K562 (cell line): ENCODE measurements around the gene RUSC1. TPM values are rescaled to one million over a fixed set of nuclear protein-coding genes. Genes with fewer than 3 reads are reported as not detected.
A peak's percentile ranks its signal among the peaks of the same experiment; 100 is the strongest.

ENCODE experiments used
- CLOCK ChIP-seq: fragments of 250-450 bp; sonication (Bioruptor Pico); IDR thresholded peaks from 2 replicates; pipeline ENCODE4 v1.4.0; 2020; ENCODE audit warnings: mild to moderate bottlenecking, moderate library complexity, borderline replicate concordance
- COPS2 ChIP-seq: fragments of 450-650 bp; conservative IDR thresholded peaks from 2 replicates; pipeline ENCODE4 v1.6.1; 2016; ENCODE audit warnings: mild to moderate bottlenecking, moderate library complexity
- CREM ChIP-seq: IDR thresholded peaks from 2 replicates; pipeline ENCODE4 v1.6.1; 2014; ENCODE audit warnings: antibody characterized with exemption, low read depth
- E2F5 ChIP-seq: sonication (generic); formaldehyde crosslinking; IDR thresholded peaks from 2 replicates; pipeline ENCODE4 v1.8.0; 2022; ENCODE audit warnings: mild to moderate bottlenecking, missing genetic modification reagents
- FOSL1 ChIP-seq: fragments of 200-800 bp; sonication (Bioruptor generic); conservative IDR thresholded peaks from 2 replicates; pipeline ENCODE4 v1.6.1; 2016; ENCODE audit warnings: missing genetic modification characterization, missing compliant biosample characterization
- GABPB1 ChIP-seq: sonication (generic); formaldehyde crosslinking; IDR thresholded peaks from 2 replicates; pipeline ENCODE4 v1.8.0; 2022; ENCODE audit warnings: mild to moderate bottlenecking, missing genetic modification reagents
- MNT ChIP-seq, 2 experiments: fragments of 450-650 bp; conservative IDR thresholded peaks; 2 replicates each; pipeline ENCODE4 v1.6.1; 2017; ENCODE audit warnings: mild to moderate bottlenecking in 2 of 2, moderate library complexity in 2 of 2
- RNF219 ChIP-seq: fragments of 250-450 bp; sonication (Bioruptor Pico); IDR thresholded peaks from 2 replicates; pipeline ENCODE4 v1.5.0; 2022; ENCODE audit warnings: mild to moderate bottlenecking
- SAP30 ChIP-seq: fragments of 200-600 bp; sonication (generic); IDR thresholded peaks from 2 replicates; pipeline ENCODE4 v1.6.1; 2012; ENCODE audit warnings: borderline replicate concordance, low read depth, mild to moderate bottlenecking, moderate library complexity, low read length, control low read depth, inconsistent platforms; ENCODE audit not compliant: insufficient read depth, poor library complexity, severe bottlenecking
- SMAD2 ChIP-seq: fragments of 150-350 bp; IDR thresholded peaks from 2 replicates; pipeline ENCODE4 v1.6.1; 2014; ENCODE audit warnings: low read depth, mild to moderate bottlenecking, low read length
- SMARCA5 ChIP-seq: fragments of 450-650 bp; IDR thresholded peaks from 2 replicates; pipeline ENCODE4 v1.6.1; 2016
- SMARCB1 ChIP-seq: IDR thresholded peaks from 2 replicates; pipeline ENCODE4 v1.6.1; 2011; ENCODE audit warnings: improper control_type of control experiment, low read depth; ENCODE audit not compliant: insufficient read length
- SNAPC5 ChIP-seq: fragments of 250-450 bp; sonication (Bioruptor Pico); IDR thresholded peaks from 2 replicates; pipeline ENCODE4 v1.8.0; 2021; ENCODE audit warnings: moderate library complexity, mild to moderate bottlenecking, inconsistent platforms
- SNIP1 ChIP-seq: fragments of 450-650 bp; IDR thresholded peaks from 2 replicates; pipeline ENCODE4 v1.7.1; 2017; ENCODE audit warnings: low read depth, mild to moderate bottlenecking
- TAF1 ChIP-seq: IDR thresholded peaks from 2 replicates; pipeline ENCODE4 v1.6.1; 2011; ENCODE audit warnings: mild to moderate bottlenecking, low read length, moderate library complexity; ENCODE audit not compliant: insufficient read depth, control insufficient read depth, severe bottlenecking; ENCODE audit errors: extremely low read depth
- TAF15 ChIP-seq: fragments of 200-400 bp; formaldehyde crosslinking; IDR thresholded peaks from 2 replicates; pipeline ENCODE4 v1.6.1; 2017; ENCODE audit warnings: mild to moderate bottlenecking, low read depth, low read length, moderate library complexity
- TEAD4 ChIP-seq, 2 experiments: sonication (generic) in 1 of 2; formaldehyde crosslinking in 1 of 2; IDR thresholded peaks; 2 replicates each; pipeline versions ENCODE4 v1.6.1 to v1.8.0; 2012 to 2022; ENCODE audit warnings: borderline replicate concordance in 1 of 2, inconsistent platforms in 1 of 2, low read length in 1 of 2, mild to moderate bottlenecking in 1 of 2, missing genetic modification reagents in 1 of 2
- ZNF174 ChIP-seq: fragments of 250-450 bp; sonication (Bioruptor Pico); IDR thresholded peaks from 2 replicates; pipeline ENCODE4 v1.4.0; 2020; ENCODE audit warnings: mild to moderate bottlenecking
- ZNF655 ChIP-seq: fragments of 250-450 bp; sonication (Bioruptor Pico); IDR thresholded peaks from 2 replicates; pipeline ENCODE4 v1.5.0; 2021
- polyA plus RNA-seq, 8 experiments: library from polyadenylated mRNA; depleted of rRNA in 4 of 8; stranded (reverse) in 5 of 8; unstranded in 3 of 8; fragments of >200 nt; fragmentation: Nextera tagmentation in 2 of 8; fragmentation: Illumina TruSeq in 1 of 8; extraction: Ambion mirVana in 2 of 8; extraction: Trizol in 1 of 8; gene quantifications; 2 replicates each; pipeline versions ENCODE4 v1.2.1 to v1.2.3, GENCODE V29; 2011 to 2014; ENCODE audit warnings: inconsistent platforms in 1 of 8, missing spikeins in 1 of 8
- total RNA-seq, 7 experiments: library from RNA; depleted of rRNA in 6 of 7; stranded (reverse); fragments of >200 nt in 6 of 7; fragmentation: Illumina TruSeq in 2 of 7; extraction: Trizol in 2 of 7; gene quantifications; 2 replicates each; pipeline versions ENCODE4 v1.2.1 to v1.2.3, GENCODE V29; 2011 to 2021; ENCODE audit warnings: low replicate concordance in 1 of 7

Gene RUSC1
- total and polyA plus RNA-seq, 9 of the 15 experiments (the other 6 are each of a cell fraction or from before 2014, with no cell fraction given): 5.7 to 68.3 (median 33.6) TPM

- TF ChIP-seq MNT (conservative IDR thresholded peaks at IDR 0.05): no peak
- TF ChIP-seq CREM: no peak
- no peak for TF ChIP-seq CLOCK (CRISPR knock-in tag)
- no peak for TF ChIP-seq GABPB1
- no peak for TF ChIP-seq ZNF655 (CRISPR knock-in tag)
- no peak for TF ChIP-seq E2F5 (CRISPR knock-in tag)
- no peak for TF ChIP-seq COPS2
- TF ChIP-seq TAF1: peak; percentile 9
- no peak for TF ChIP-seq SMARCA5
- TF ChIP-seq TAF15: no peak
- TF ChIP-seq SNAPC5 (CRISPR knock-in tag): no peak
- TF ChIP-seq SNIP1: no peak
- no peak for TF ChIP-seq FOSL1 (tag)
- no peak for TF ChIP-seq ZNF174 (CRISPR knock-in tag)
- TF ChIP-seq SAP30: peak; percentile 3
- peak; percentile 73 for TF ChIP-seq TEAD4 (IDR thresholded peaks at IDR 0.05; ENCODE audit: low read length)
- TF ChIP-seq TEAD4 (CRISPR knock-in tag; IDR thresholded peaks at IDR 0.05; ENCODE audit: borderline replicate concordance): no peak
- TF ChIP-seq SMAD2: no peak
- no peak for TF ChIP-seq RNF219 (CRISPR knock-in tag)
- no peak for TF ChIP-seq SMARCB1
Measured at GRCh38 chr1:155309423-155310021, 11.2 kb upstream of the RUSC1 start (continued).
